Calu3 (cell line): Measurements from ENCODE around the gene ANKEF1. TPM values are rescaled to one million over a fixed set of nuclear protein-coding genes. Genes with fewer than 3 reads are reported as not detected.

Source experiments
- BruUV-seq: library from RNA; stranded (reverse); fragments of 400-500 nt; replicated peaks from 2 replicates; lab custom pipeline; 2021; lab: Mats Ljungman, UMichigan
- CTCF ChIA-PET: fragments of 300-600 bp; sonication (Branson Sonifier 250); formaldehyde crosslinking; loops from one replicate; lab custom pipeline; 2022; ENCODE audit warnings: antibody characterized with exemption; lab: Charles Lee
- DNase-seq: peaks from one replicate; pipeline ENCODE4 v3.0.0; 2022
- H3K27ac Mint-ChIP-seq: one replicate; pipeline ENCODE4 v1.8.0; 2022; ENCODE audit warnings: mixed read lengths; ENCODE audit not compliant: unreplicated experiment
- H3K27me3 Mint-ChIP-seq: one replicate; pipeline ENCODE4 v1.8.0; 2022; ENCODE audit warnings: mixed read lengths; ENCODE audit not compliant: unreplicated experiment
- H3K36me3 Mint-ChIP-seq: one replicate; pipeline ENCODE4 v1.8.0; 2022; ENCODE audit warnings: mild to moderate bottlenecking, moderate library complexity, mixed read lengths; ENCODE audit not compliant: insufficient read depth, unreplicated experiment
- H3K4me1 Mint-ChIP-seq: one replicate; pipeline ENCODE4 v1.8.0; 2022; ENCODE audit warnings: mild to moderate bottlenecking, low read depth, mixed read lengths; ENCODE audit not compliant: unreplicated experiment
- H3K4me3 Mint-ChIP-seq: one replicate; pipeline ENCODE4 v1.8.0; 2022; ENCODE audit warnings: mild to moderate bottlenecking, low read depth, moderate library complexity, mixed read lengths; ENCODE audit not compliant: unreplicated experiment
- H3K9me3 Mint-ChIP-seq: one replicate; pipeline ENCODE4 v1.8.0; 2022; ENCODE audit warnings: low read depth, mixed read lengths; ENCODE audit not compliant: unreplicated experiment
- intact Hi-C: fragments of 100-400 bp; cut with micrococcal nuclease; formaldehyde crosslinking; loops from one replicate; pipeline ENCODE4 v1.10.0; 2022; ENCODE audit not compliant: unreplicated experiment
- total RNA-seq: library from RNA; stranded (reverse); gene quantifications from 2 replicates; pipeline ENCODE4 v1.2.3, GENCODE V29; 2022
- TF ChIP-seq, protein P1 (sequence below): fragments of 200-600 bp; IDR thresholded peaks from one replicate; pipeline ENCODE4 v1.8.0; 2022; ENCODE audit warnings: antibody characterized with exemption; ENCODE audit not compliant: unreplicated experiment

The ANKEF1 gene
- total RNA-seq, 1 experiment from 2014 or later: 9.0 TPM

DNA sequence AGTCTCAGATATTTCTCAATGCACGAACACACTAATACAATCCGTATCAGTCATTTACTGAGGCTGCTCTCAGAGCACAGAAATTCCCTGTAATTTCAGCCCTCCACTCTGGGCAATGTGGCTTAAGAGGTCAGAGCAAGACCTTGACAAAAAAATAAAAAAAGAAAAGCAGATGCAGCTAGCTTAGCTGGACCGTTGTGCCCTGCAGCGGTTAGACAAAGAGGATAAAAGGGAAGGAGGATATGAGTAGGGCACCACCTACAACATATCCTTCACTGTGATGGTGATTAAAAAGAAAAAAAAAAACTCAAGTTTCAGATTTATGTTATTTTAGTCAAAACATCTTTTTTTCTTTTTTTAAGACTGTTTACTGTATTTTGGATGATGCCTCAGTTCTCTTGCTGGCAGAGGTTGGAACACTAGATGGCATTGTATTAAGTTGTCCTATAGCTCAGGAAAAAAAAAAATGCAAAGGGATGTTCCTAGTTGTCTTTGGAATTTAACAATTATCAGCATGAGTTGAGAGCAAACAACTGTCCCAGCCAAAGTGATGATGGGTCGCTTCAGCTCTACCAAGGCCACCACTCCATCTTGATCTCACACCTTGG is 59.9 kb downstream of the ANKEF1 start:
- TF ChIP-seq, protein P1, sequence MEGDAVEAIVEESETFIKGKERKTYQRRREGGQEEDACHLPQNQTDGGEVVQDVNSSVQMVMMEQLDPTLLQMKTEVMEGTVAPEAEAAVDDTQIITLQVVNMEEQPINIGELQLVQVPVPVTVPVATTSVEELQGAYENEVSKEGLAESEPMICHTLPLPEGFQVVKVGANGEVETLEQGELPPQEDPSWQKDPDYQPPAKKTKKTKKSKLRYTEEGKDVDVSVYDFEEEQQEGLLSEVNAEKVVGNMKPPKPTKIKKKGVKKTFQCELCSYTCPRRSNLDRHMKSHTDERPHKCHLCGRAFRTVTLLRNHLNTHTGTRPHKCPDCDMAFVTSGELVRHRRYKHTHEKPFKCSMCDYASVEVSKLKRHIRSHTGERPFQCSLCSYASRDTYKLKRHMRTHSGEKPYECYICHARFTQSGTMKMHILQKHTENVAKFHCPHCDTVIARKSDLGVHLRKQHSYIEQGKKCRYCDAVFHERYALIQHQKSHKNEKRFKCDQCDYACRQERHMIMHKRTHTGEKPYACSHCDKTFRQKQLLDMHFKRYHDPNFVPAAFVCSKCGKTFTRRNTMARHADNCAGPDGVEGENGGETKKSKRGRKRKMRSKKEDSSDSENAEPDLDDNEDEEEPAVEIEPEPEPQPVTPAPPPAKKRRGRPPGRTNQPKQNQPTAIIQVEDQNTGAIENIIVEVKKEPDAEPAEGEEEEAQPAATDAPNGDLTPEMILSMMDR: no peak
- no peaks in the 10 kb centered on the region for H3K9me3 Mint-ChIP-seq
- no peak overlapping the region for H3K27ac Mint-ChIP-seq
- no TSS peak for BruUV-seq
- CTCF ChIA-PET: interaction anchor here (0.6 to 0.9 kb wide), 2 partner anchors 203 to 318 kb away, joined by 3 read pairs; no protein-coding TSS in a partner anchor
- intact Hi-C loops: loop anchor here (5.0 to 10.0 kb wide), 3 partner anchors 130 to 477 kb away; no protein-coding TSS in a partner anchor
- no peaks in the 10 kb centered on the region for H3K36me3 Mint-ChIP-seq
- H3K27me3 Mint-ChIP-seq: no peaks in the 10 kb centered on the region
- no peak for DNase-seq
- H3K4me3 Mint-ChIP-seq: no peak overlapping the region
- H3K4me1 Mint-ChIP-seq: peaks cover 8% of the 10 kb centered on the region

DNA sequence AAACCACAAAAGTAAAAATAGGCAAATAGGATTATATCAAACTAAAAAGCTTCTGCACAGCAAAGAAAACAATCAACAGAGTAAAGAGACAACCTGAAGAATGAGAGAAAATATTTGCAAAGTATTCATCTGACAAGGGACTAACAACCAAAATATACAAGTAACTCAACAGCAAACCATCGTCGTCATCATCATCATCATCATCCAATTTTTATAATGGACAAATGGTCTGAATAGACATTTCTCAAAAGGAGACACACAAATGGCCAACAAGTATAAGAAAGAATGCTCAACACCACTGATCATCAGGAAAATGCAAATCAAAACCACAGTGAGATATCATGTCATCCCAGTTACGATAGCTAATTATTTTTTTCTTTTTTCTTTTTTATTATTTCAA is 62.0 kb downstream of the ANKEF1 start:
- TF ChIP-seq, protein P1: no peak
- no peaks in the 10 kb centered on the region for H3K27me3 Mint-ChIP-seq
- no peak for DNase-seq
- no peak overlapping the region for H3K27ac Mint-ChIP-seq
- intact Hi-C loops: loop anchor here (10.0 kb wide), 1 partner anchor 128 kb away; no protein-coding TSS in a partner anchor
- H3K4me3 Mint-ChIP-seq: no peak overlapping the region
- no TSS peak for BruUV-seq
- H3K4me1 Mint-ChIP-seq: peaks cover 8% of the 10 kb centered on the region
- no peaks in the 10 kb centered on the region for H3K9me3 Mint-ChIP-seq
- CTCF ChIA-PET: no interaction called here
- H3K36me3 Mint-ChIP-seq: no peaks in the 10 kb centered on the region

DNA sequence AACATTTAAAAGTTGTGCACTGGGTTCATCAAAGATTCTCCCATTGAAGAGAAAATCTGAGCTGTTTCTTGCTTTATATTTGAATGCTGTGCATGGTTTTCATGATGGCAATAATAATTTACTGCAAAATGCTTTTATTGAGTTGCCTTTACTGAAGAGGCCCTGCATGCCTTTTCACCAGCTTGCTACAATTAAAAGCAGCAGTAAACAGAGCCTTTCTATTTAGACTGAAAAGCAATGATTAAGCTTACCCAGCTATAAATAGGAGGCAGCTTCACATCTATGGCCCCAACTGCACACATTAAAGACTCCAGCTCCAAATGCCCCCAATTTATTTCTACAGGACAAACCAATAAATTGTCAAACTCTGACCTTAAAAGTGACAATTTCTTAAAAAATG is 70.3 kb downstream of the ANKEF1 start:
- TF ChIP-seq, protein P1: no peak
- intact Hi-C loops: no loop called here
- H3K27ac Mint-ChIP-seq: no peak overlapping the region
- H3K27me3 Mint-ChIP-seq: no peaks in the 10 kb centered on the region
- no peak overlapping the region for H3K4me3 Mint-ChIP-seq
- H3K36me3 Mint-ChIP-seq: no peaks in the 10 kb centered on the region
- BruUV-seq: no TSS peak
- DNase-seq: no peak
- no peaks in the 10 kb centered on the region for H3K9me3 Mint-ChIP-seq
- CTCF ChIA-PET: no interaction called here
- H3K4me1 Mint-ChIP-seq: no peaks in the 10 kb centered on the region

Other genes with a start within 250 kb of the ANKEF1 start
- gene PAK5, start 195.9 kb upstream of the ANKEF1 start, total RNA-seq: 0.07 TPM in 1 of 2 replicates, not detected in the other
- 0.73 and 0.83 TPM in 2 replicates for gene SNAP25, start 183.8 kb downstream of the ANKEF1 start, total RNA-seq